HepG2 (cell line): Measurements from ENCODE around the gene PLLP. TPM values are rescaled to one million over a fixed set of nuclear protein-coding genes. Genes with fewer than 3 reads are reported as not detected.

Source experiments
- ARHGAP35 ChIP-seq: sonication (generic); formaldehyde crosslinking; IDR thresholded peaks from 2 replicates; pipeline ENCODE4 v1.9.0; 2022; ENCODE audit warnings: mild to moderate bottlenecking, inconsistent platforms, moderate library complexity, missing genetic modification reagents, borderline replicate concordance
- BRD4 ChIP-seq: sonication (generic); formaldehyde crosslinking; IDR thresholded peaks from 2 replicates; pipeline ENCODE4 v1.4.0; 2020; ENCODE audit warnings: missing genetic modification reagents
- DMAP1 ChIP-seq: IDR thresholded peaks from 2 replicates; pipeline ENCODE4 v1.6.1; 2016
- DNMT3B ChIP-seq: conservative IDR thresholded peaks from 2 replicates; pipeline ENCODE4 v1.6.1; 2016; ENCODE audit warnings: missing biosample characterization, control low read depth
- DR1 ChIP-seq: sonication (generic); formaldehyde crosslinking; IDR thresholded peaks from 2 replicates; pipeline ENCODE4 v1.8.0; 2021; ENCODE audit warnings: mild to moderate bottlenecking, missing genetic modification reagents, inconsistent platforms
- NR2F1 ChIP-seq, 2 experiments: fragments of 450-650 bp in 1 of 2; formaldehyde crosslinking in 1 of 2; IDR thresholded peaks; 2 replicates each; pipeline versions ENCODE4 v1.5.0 to v1.6.1; 2016 to 2020; ENCODE audit warnings: mild to moderate bottlenecking in 1 of 2, missing compliant biosample characterization in 1 of 2, missing genetic modification reagents in 1 of 2, moderate library complexity in 1 of 2
- NRL ChIP-seq: sonication (generic); formaldehyde crosslinking; IDR thresholded peaks from 2 replicates; pipeline ENCODE4 v1.5.0; 2020; ENCODE audit warnings: missing genetic modification reagents, mild to moderate bottlenecking, moderate library complexity, borderline replicate concordance
- SETDB1 ChIP-seq: sonication (generic); formaldehyde crosslinking; IDR thresholded peaks from 2 replicates; pipeline ENCODE4 v1.5.1; 2020; ENCODE audit warnings: missing genetic modification reagents, mild to moderate bottlenecking, borderline replicate concordance
- SRF ChIP-seq: IDR thresholded peaks from 2 replicates; pipeline ENCODE4 v1.6.1; 2011; ENCODE audit warnings: mild to moderate bottlenecking, low read depth, low read length, moderate library complexity
- SRY ChIP-seq: sonication (generic); formaldehyde crosslinking; IDR thresholded peaks from 2 replicates; pipeline ENCODE4 v1.8.0; 2022; ENCODE audit warnings: mild to moderate bottlenecking, missing genetic modification reagents
- WIZ ChIP-seq: sonication (generic); formaldehyde crosslinking; IDR thresholded peaks from 2 replicates; pipeline ENCODE4 v1.5.1; 2020; ENCODE audit warnings: mild to moderate bottlenecking, missing genetic modification reagents
- ZNF317 ChIP-seq: sonication (generic); formaldehyde crosslinking; IDR thresholded peaks from 2 replicates; pipeline ENCODE4 v1.5.0; 2020; ENCODE audit warnings: mild to moderate bottlenecking, missing genetic modification reagents
- ZNF563 ChIP-seq: sonication (generic); formaldehyde crosslinking; IDR thresholded peaks from 2 replicates; pipeline ENCODE4 v1.8.0; 2022; ENCODE audit warnings: mild to moderate bottlenecking, moderate library complexity, missing genetic modification reagents
- ZNF772 ChIP-seq: sonication (generic); formaldehyde crosslinking; IDR thresholded peaks from 2 replicates; pipeline ENCODE4 v1.5.0; 2020; ENCODE audit warnings: mild to moderate bottlenecking, missing genetic modification reagents
- polyA plus RNA-seq, 8 experiments: library from polyadenylated mRNA; depleted of rRNA in 3 of 8; stranded (reverse) in 7 of 8; unstranded in 1 of 8; fragments of >200 nt; fragmentation: Illumina TruSeq in 4 of 8; extraction: Trizol in 4 of 8; gene quantifications; 2 replicates each; pipeline versions ENCODE4 v1.2.1 to v1.2.3, GENCODE V29; 2011 to 2016; ENCODE audit warnings: low read depth in 4 of 8, missing spikeins in 1 of 8, mixed read lengths in 1 of 8; ENCODE audit not compliant: insufficient read depth in 1 of 8
- total RNA-seq, 5 experiments: library from RNA; depleted of rRNA; stranded (reverse); fragments of >200 nt; fragmentation: Illumina TruSeq; extraction: Trizol; gene quantifications; 2 replicates each; pipeline ENCODE4 v1.2.3, GENCODE V29; 2016; ENCODE audit warnings: low read depth in 1 of 5
- TF ChIP-seq, protein P1 (sequence below): sonication (generic); formaldehyde crosslinking; conservative IDR thresholded peaks from 2 replicates; pipeline ENCODE4 v1.5.0; 2020; ENCODE audit warnings: missing genetic modification reagents
- TF ChIP-seq, protein P2 (sequence below): sonication (generic); formaldehyde crosslinking; IDR thresholded peaks from 2 replicates; pipeline ENCODE4 v1.5.1; 2020; ENCODE audit warnings: mild to moderate bottlenecking, missing genetic modification reagents, borderline replicate concordance
- TF ChIP-seq, protein P3 (sequence below): sonication (generic); formaldehyde crosslinking; IDR thresholded peaks from 2 replicates; pipeline ENCODE4; 2020; ENCODE audit warnings: missing genetic modification reagents, mild to moderate bottlenecking, borderline replicate concordance
- TF ChIP-seq, protein P4 (sequence below), 2 experiments: sonication (generic) in 1 of 2; formaldehyde crosslinking in 1 of 2; IDR thresholded peaks; 2 replicates each; pipeline versions ENCODE4 v1.5.1 to v1.6.1; 2011 to 2020; ENCODE audit warnings: borderline replicate concordance in 1 of 2, low read depth in 1 of 2, low read length in 1 of 2, mild to moderate bottlenecking in 1 of 2, missing genetic modification reagents in 1 of 2, moderate library complexity in 1 of 2

Gene PLLP
- total and polyA plus RNA-seq, 2 of the 13 experiments (the other 11 are each of a cell fraction or from before 2014, with no cell fraction given), result 60.6 to 127 TPM

DNA sequence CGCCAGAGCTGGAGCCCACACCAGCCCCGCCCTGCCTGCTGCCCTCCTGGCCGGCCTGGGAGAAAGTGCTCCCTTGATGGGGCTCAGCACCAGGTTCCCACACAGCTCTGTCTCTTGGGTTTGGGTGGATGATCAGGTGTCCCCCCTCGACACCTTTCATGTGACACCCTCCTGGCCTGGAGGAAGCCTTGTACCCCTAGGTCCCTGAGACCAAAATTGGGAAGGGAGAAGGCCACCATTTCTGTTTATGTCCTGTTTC lies 19.4 kb upstream of the PLLP start (continued):
- no peak for TF ChIP-seq SRY (CRISPR knock-in tag)
- TF ChIP-seq, protein P1, sequence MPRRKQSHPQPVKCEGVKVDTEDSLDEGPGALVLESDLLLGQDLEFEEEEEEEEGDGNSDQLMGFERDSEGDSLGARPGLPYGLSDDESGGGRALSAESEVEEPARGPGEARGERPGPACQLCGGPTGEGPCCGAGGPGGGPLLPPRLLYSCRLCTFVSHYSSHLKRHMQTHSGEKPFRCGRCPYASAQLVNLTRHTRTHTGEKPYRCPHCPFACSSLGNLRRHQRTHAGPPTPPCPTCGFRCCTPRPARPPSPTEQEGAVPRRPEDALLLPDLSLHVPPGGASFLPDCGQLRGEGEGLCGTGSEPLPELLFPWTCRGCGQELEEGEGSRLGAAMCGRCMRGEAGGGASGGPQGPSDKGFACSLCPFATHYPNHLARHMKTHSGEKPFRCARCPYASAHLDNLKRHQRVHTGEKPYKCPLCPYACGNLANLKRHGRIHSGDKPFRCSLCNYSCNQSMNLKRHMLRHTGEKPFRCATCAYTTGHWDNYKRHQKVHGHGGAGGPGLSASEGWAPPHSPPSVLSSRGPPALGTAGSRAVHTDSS, result no peak
- TF ChIP-seq ARHGAP35, result no peak
- TF ChIP-seq NRL (CRISPR knock-in tag), result peak; percentile 47; the same call in 1 of the 2 replicates
- TF ChIP-seq ZNF772, result no peak
- TF ChIP-seq DMAP1 (CRISPR knock-in tag), result no peak
- no peak for TF ChIP-seq SETDB1
- no peak for TF ChIP-seq ZNF317 (CRISPR knock-in tag)
- TF ChIP-seq, protein P2, sequence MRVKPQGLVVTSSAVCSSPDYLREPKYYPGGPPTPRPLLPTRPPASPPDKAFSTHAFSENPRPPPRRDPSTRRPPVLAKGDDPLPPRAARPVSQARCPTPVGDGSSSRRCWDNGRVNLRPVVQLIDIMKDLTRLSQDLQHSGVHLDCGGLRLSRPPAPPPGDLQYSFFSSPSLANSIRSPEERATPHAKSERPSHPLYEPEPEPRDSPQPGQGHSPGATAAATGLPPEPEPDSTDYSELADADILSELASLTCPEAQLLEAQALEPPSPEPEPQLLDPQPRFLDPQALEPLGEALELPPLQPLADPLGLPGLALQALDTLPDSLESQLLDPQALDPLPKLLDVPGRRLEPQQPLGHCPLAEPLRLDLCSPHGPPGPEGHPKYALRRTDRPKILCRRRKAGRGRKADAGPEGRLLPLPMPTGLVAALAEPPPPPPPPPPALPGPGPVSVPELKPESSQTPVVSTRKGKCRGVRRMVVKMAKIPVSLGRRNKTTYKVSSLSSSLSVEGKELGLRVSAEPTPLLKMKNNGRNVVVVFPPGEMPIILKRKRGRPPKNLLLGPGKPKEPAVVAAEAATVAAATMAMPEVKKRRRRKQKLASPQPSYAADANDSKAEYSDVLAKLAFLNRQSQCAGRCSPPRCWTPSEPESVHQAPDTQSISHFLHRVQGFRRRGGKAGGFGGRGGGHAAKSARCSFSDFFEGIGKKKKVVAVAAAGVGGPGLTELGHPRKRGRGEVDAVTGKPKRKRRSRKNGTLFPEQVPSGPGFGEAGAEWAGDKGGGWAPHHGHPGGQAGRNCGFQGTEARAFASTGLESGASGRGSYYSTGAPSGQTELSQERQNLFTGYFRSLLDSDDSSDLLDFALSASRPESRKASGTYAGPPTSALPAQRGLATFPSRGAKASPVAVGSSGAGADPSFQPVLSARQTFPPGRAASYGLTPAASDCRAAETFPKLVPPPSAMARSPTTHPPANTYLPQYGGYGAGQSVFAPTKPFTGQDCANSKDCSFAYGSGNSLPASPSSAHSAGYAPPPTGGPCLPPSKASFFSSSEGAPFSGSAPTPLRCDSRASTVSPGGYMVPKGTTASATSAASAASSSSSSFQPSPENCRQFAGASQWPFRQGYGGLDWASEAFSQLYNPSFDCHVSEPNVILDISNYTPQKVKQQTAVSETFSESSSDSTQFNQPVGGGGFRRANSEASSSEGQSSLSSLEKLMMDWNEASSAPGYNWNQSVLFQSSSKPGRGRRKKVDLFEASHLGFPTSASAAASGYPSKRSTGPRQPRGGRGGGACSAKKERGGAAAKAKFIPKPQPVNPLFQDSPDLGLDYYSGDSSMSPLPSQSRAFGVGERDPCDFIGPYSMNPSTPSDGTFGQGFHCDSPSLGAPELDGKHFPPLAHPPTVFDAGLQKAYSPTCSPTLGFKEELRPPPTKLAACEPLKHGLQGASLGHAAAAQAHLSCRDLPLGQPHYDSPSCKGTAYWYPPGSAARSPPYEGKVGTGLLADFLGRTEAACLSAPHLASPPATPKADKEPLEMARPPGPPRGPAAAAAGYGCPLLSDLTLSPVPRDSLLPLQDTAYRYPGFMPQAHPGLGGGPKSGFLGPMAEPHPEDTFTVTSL (CRISPR knock-in tag), result no peak
- 0 out of 2 replicates have a peak, but pooled peaks have one; percentile 31 for TF ChIP-seq DR1 (CRISPR knock-in tag)
- TF ChIP-seq, protein P3, sequence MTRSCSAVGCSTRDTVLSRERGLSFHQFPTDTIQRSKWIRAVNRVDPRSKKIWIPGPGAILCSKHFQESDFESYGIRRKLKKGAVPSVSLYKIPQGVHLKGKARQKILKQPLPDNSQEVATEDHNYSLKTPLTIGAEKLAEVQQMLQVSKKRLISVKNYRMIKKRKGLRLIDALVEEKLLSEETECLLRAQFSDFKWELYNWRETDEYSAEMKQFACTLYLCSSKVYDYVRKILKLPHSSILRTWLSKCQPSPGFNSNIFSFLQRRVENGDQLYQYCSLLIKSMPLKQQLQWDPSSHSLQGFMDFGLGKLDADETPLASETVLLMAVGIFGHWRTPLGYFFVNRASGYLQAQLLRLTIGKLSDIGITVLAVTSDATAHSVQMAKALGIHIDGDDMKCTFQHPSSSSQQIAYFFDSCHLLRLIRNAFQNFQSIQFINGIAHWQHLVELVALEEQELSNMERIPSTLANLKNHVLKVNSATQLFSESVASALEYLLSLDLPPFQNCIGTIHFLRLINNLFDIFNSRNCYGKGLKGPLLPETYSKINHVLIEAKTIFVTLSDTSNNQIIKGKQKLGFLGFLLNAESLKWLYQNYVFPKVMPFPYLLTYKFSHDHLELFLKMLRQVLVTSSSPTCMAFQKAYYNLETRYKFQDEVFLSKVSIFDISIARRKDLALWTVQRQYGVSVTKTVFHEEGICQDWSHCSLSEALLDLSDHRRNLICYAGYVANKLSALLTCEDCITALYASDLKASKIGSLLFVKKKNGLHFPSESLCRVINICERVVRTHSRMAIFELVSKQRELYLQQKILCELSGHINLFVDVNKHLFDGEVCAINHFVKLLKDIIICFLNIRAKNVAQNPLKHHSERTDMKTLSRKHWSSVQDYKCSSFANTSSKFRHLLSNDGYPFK, result no peak
- peak; percentile 48; the same call in 1 of the 2 replicates for TF ChIP-seq WIZ (CRISPR knock-in tag)
- TF ChIP-seq SRF, result no peak
- TF ChIP-seq, protein P4, sequence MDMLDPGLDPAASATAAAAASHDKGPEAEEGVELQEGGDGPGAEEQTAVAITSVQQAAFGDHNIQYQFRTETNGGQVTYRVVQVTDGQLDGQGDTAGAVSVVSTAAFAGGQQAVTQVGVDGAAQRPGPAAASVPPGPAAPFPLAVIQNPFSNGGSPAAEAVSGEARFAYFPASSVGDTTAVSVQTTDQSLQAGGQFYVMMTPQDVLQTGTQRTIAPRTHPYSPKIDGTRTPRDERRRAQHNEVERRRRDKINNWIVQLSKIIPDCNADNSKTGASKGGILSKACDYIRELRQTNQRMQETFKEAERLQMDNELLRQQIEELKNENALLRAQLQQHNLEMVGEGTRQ (IDR thresholded peaks at IDR 0.05; ENCODE audit: low read depth, low read length), result no peak
- TF ChIP-seq, protein P4 (CRISPR knock-in tag; IDR thresholded peaks at IDR 0.05; ENCODE audit: borderline replicate concordance), result no peak
- no peak for TF ChIP-seq NR2F1 (CRISPR knock-in tag; IDR thresholded peaks at IDR 0.05)
- TF ChIP-seq DNMT3B, result no peak
- no peak for TF ChIP-seq ZNF563 (CRISPR knock-in tag)
- peak; percentile 80; the same call in 1 of the 2 replicates for TF ChIP-seq BRD4 (CRISPR knock-in tag)
